Neuron (in vitro differentiated cells): Measurements from ENCODE around the gene SPDL1.

ENCODE experiments used
- H2AFZ ChIP-seq: one replicate; pipeline ENCODE4 v1.6.1; 2013; ENCODE audit warnings: low read depth, mild to moderate bottlenecking, inconsistent platforms, low read length, moderate library complexity
- H3K27me3 ChIP-seq: one replicate; pipeline ENCODE4 v1.6.1; 2013; ENCODE audit warnings: low read length; ENCODE audit not compliant: insufficient read depth
- H3K36me3 ChIP-seq: one replicate; pipeline ENCODE4 v1.6.1; 2013; ENCODE audit warnings: low read length; ENCODE audit not compliant: insufficient read depth
- H3K4me1 ChIP-seq: one replicate; pipeline ENCODE4 v1.6.1; 2013; ENCODE audit warnings: low read length; ENCODE audit not compliant: insufficient read depth
- H3K4me3 ChIP-seq: 2 replicates; pipeline ENCODE4 v1.5.1; 2013; ENCODE audit warnings: mild to moderate bottlenecking, low read length, moderate library complexity
- H3K9me3 ChIP-seq: one replicate; pipeline ENCODE4 v1.6.1; 2013; ENCODE audit warnings: low read length

Gene SPDL1

DNA sequence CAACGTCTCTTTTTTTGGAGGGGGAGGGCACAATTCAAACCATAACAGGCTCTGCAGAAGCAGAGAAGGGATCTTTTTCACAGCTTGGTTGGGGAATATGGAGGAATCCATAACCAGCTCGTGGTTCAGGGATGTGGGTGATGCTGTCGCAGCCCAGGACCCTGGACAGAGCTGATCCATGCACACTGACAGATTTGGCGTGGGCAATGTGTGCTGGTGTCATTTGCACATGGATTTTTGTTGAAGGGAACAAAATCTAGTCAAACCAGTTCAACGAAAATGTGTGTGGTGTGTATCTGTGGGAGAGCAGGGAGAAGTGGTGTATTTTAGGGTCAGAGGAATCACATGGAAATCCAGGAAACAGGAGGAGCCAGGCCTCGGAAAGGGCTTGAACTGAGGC is 57.7 kb downstream of the SPDL1 start:
- peaks cover 5% of the 10 kb centered on the region for H3K9me3 ChIP-seq
- H3K36me3 ChIP-seq: no peaks in the 10 kb centered on the region
- H3K27me3 ChIP-seq: peaks cover 16% of the 10 kb centered on the region
- no peak overlapping the region for H3K4me3 ChIP-seq
- no peaks in the 10 kb centered on the region for H3K4me1 ChIP-seq
- no peak overlapping the region for H2AFZ ChIP-seq

- H3K36me3 ChIP-seq: no peaks in the 10 kb centered on the region
- H3K9me3 ChIP-seq: no peaks in the 10 kb centered on the region
- no peaks in the 10 kb centered on the region for H3K4me1 ChIP-seq
- H3K27me3 ChIP-seq: peaks cover 5% of the 10 kb centered on the region
- H3K4me3 ChIP-seq: no peak overlapping the region
- H2AFZ ChIP-seq: no peak overlapping the region
Measured at GRCh38 chr5:169646856-169647255, 63.3 kb downstream of the SPDL1 start.

GRCh38 chr5:169647566-169647965 is 64.0 kb downstream of the SPDL1 start:
- Histone ChIP-seq H3K4me3 (no peak overlapping the region), H3K36me3 (no peaks in the 10 kb centered on the region)

GRCh38 chr5:169648725-169649310 is 65.2 kb downstream of the SPDL1 start:
- no peaks in the 10 kb centered on the region for H3K4me1 ChIP-seq
- no peaks in the 10 kb centered on the region for H3K36me3 ChIP-seq
- peaks cover 11% of the 10 kb centered on the region for H3K27me3 ChIP-seq
- no peak overlapping the region for H2AFZ ChIP-seq
- no peaks in the 10 kb centered on the region for H3K9me3 ChIP-seq
- no peak overlapping the region for H3K4me3 ChIP-seq

More at GRCh38 chr5:169647566-169647965, 64.0 kb downstream of the SPDL1 start:
- Histone ChIP-seq H3K27me3 (peaks cover 10% of the 10 kb centered on the region), H2AFZ (no peak overlapping the region), H3K4me1 (no peaks in the 10 kb centered on the region), H3K9me3 (no peaks in the 10 kb centered on the region)

DNA sequence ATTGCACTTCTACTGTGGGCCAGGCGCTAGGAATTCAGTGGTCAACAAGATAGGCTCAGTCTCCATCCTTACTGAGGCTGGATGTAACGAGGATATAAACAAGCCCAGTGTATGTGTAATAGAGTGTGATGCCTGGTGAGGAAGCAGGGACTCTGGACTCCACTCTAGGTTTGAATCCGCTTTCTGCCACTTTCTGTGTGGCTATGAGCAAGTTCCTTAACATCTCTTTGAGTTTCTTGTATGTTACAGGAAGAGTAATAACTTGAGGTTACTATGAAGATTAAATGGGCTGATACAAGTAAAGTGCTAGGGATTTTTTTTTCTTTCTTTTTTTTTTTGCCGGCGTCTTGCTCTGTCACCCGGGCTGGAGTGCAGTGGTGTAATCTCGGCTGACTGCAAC is 65.9 kb downstream of the SPDL1 start:
- Histone ChIP-seq H3K4me3 (no peak overlapping the region), H3K36me3 (no peaks in the 10 kb centered on the region), H3K4me1 (no peaks in the 10 kb centered on the region), H3K9me3 (no peaks in the 10 kb centered on the region), H3K27me3 (peaks cover 14% of the 10 kb centered on the region), H2AFZ (no peak overlapping the region)

DNA sequence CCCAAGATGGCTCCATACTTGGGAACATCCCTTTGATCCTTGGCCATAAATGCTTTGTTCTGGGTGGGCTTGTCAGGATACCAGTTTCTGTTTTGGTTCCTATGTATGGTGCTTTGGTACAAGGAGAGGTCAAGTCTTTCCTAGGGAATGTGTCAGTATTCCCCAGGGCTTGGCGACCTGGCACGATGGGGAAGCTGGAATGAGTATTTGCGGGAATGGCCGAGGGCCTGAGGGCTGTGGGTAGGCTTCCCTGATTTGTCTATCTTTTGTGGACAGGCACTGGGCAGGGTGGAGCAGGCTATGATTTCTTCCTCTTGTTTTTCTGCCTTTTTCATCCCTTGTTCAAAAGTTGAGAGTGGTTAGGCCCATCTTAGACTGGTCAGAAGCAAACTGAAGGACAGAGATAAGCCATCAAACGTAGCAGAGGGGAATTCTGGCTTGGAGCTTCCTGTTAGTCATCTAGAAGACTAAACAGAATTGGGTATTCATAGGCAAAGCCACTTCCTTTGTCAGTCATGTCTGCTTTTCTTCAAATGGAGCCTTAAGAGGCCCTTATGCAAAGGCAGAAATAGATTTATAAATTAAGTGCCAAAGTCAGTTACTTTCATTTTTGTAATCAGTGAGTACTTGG is 67.2 kb downstream of the SPDL1 start:
- H3K4me1 ChIP-seq: no peaks in the 10 kb centered on the region
- H2AFZ ChIP-seq: no peak overlapping the region
- H3K9me3 ChIP-seq: no peaks in the 10 kb centered on the region
- peaks cover 14% of the 10 kb centered on the region for H3K27me3 ChIP-seq
- H3K36me3 ChIP-seq: no peaks in the 10 kb centered on the region
- H3K4me3 ChIP-seq: no peak overlapping the region

GRCh38 chr5:169651526-169651925 is 68.0 kb downstream of the SPDL1 start:
- Histone ChIP-seq H3K27me3 (peaks cover 14% of the 10 kb centered on the region), H3K4me3 (no peak overlapping the region), H3K9me3 (no peaks in the 10 kb centered on the region), H2AFZ (no peak overlapping the region), H3K36me3 (no peaks in the 10 kb centered on the region), H3K4me1 (no peaks in the 10 kb centered on the region)

DNA sequence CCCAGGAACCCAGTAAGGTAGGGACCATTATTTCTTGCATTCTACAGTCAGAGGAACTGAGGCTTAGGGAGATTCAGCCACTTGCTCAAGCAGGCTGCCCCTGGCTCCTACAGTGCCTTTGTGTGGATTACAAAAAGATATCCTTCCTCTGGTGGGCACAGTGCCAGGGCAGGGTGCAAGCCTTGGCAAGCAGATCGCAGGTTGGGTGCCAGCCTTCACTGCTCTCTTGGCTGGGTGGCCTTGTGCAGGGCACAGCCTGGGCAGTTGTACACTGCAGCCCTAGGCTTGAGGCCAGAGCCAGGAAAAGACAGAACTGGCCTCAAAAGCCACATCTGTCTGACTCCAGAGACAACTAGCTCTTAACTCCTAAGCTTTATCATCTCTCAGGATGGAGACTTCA is 68.5 kb downstream of the SPDL1 start:
- no peaks in the 10 kb centered on the region for H3K4me1 ChIP-seq
- H2AFZ ChIP-seq: no peak overlapping the region
- H3K4me3 ChIP-seq: no peak overlapping the region
- peaks cover 14% of the 10 kb centered on the region for H3K27me3 ChIP-seq
- no peaks in the 10 kb centered on the region for H3K9me3 ChIP-seq
- no peaks in the 10 kb centered on the region for H3K36me3 ChIP-seq

DNA sequence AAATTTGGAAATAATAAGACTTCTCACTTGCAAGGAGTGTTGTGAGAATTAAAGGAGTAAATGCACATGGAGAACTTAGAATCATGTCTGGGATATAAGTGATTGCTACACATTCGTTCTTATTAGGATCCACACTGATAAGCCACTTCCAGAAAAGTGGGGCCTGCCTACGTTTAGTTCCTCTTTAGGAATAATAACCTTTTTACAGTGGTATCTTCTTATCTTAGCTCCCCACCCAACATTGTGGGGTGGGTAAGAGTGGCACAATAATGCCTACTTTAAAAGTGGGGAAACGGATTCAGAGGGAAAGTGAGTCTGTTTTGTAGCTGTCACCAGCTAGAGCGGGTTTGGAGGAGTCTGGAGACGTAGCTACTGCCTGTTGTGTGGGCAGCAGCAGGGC is 69.5 kb downstream of the SPDL1 start:
- Histone ChIP-seq H3K27me3 (peaks cover 13% of the 10 kb centered on the region), H3K4me3 (no peak overlapping the region), H3K36me3 (no peaks in the 10 kb centered on the region), H2AFZ (no peak overlapping the region), H3K9me3 (no peaks in the 10 kb centered on the region), H3K4me1 (no peaks in the 10 kb centered on the region)
